Pancreas (tissue), 10 donors: ENCODE results near the gene ALAD. TPM values are rescaled to one million over a fixed set of nuclear protein-coding genes. Genes with fewer than 3 reads are reported as not detected.

ENCODE experiments used
- ATAC-seq, 4 donors: fragments of 200-7000 bp; cut with Tn5 transposase; one replicate each; pipeline versions ENCODE4 v1.8.0 to v1.9.1; 2020; ENCODE audit warnings: mild to moderate bottlenecking in 4 of 4, moderate library complexity in 4 of 4
- DNase-seq, 6 donors: peaks; one replicate each; pipeline ENCODE4 v3.0.0-alpha.2; 2020
- FAIRE-seq: peaks from 2 replicates; lab custom pipeline; 2012; peaks lifted over from hg19 to GRCh38; lab: Jason Lieb, UNC
- H3K27ac ChIP-seq, 4 donors: fragments of 200-600 bp; sonication (generic); 1 replicate in 3 of 4; 2 replicates in 1 of 4; pipeline versions ENCODE4 v1.5.0 to v1.8.0; 2020
- H3K27me3 ChIP-seq, 4 donors: fragments of 200-600 bp; one replicate each; pipeline ENCODE4 v1.8.0; 2021
- H3K36me3 ChIP-seq, 3 donors: fragments of 200-600 bp; sonication (generic) in 1 of 3; one replicate each; pipeline versions ENCODE4 v1.5.0 to v1.8.0; 2020 to 2021
- H3K4me1 ChIP-seq, 3 donors: fragments of 200-600 bp; one replicate each; pipeline ENCODE4 v1.8.0; 2021
- H3K4me3 ChIP-seq, 4 donors: fragments of 200-600 bp; sonication (generic) in 2 of 4; one replicate each; pipeline versions ENCODE4 v1.5.0 to v1.8.0; 2020 to 2021
- H3K9me3 ChIP-seq, 4 donors: fragments of 200-600 bp; one replicate each; pipeline ENCODE4 v1.8.0; 2021
- CTCF ChIP-seq, 4 donors: fragments of 200-600 bp; sonication (generic) in 3 of 4; IDR thresholded peaks; one replicate each; pipeline versions ENCODE4 v1.5.0 to v1.8.0; 2021; ENCODE audit warnings: antibody characterized with exemption in 4 of 4
- WGBS, 2 donors: extraction: QIAGEN DNeasy Blood & Tissue Kit; methylation state at CpG; one replicate each; pipeline ENCODE4 v1.1.7; 2013; 5-methylcytosine and 5-hydroxymethylcytosine counted together
- intact Hi-C, 3 donors: fragments of 100-400 bp; cut with DNase I; formaldehyde crosslinking; loops; one replicate each; pipeline versions ENCODE4 v1.11.1 to v1.14.2; 2022
- polyA plus RNA-seq, 2 donors: library from polyadenylated mRNA; stranded (reverse); fragments of 200-250 nt; gene quantifications; one replicate each; pipeline ENCODE4 v1.2.3, GENCODE V29; 2013
- total RNA-seq, 6 donors: library from RNA; stranded (reverse); fragmentation: NEBNext Ultra II Directional in 4 of 6; extraction: Animal tissue kit (Norgen Biotek cat#: 25700) in 4 of 6; gene quantifications; one replicate each; pipeline versions ENCODE4 v1.2.1 to v1.2.4, GENCODE V29; 2021 to 2023
- donor health status: healthy with polysubstance abuse.
- donor health status: DM: no; HTN: no; CAD: no; lungs with moderate emphysema.
- donor health status: DM: no; HTN: no; CAD: no.
- donor health status: control.
- donor health status: control.
- donor health status: Bipolar disorder and iron deficiency.
- donor health status: DM: yes; HTN: yes; CAD: no.
- donor health status: DM: no; HTN: no; CAD: no.
- donor health status: DM: no; HTN: no; CAD: no.
- donor health status: DM: yes; HTN: yes; CAD: no.

ALAD gene
- total and polyA plus RNA-seq, 8 donors: 35.7 to 60.3 (median 44.9) TPM

- Histone ChIP-seq H3K9me3 (no peaks in the 10 kb centered on the region), H3K4me1 (peaks cover 33 to 52% (median 50%) of the 10 kb centered on the region in 3 donors), H3K27me3 (no peaks in the 10 kb centered on the region), H3K4me3 (no peak overlapping the region), H3K36me3 (peaks cover 0 to 15% (median 0%) of the 10 kb centered on the region in 3 donors), H3K27ac (peak overlapping the region in 1 of 4 donors; percentile 35)
- peak in 2 of 6 donors; percentile 65 to 77 for DNase-seq
- whole genome bisulfite sequencing, 2 donors: 59 to 63% methylated on average over 24 of the region's 24 CpGs
- FAIRE-seq: no peak
- intact Hi-C loops: no loop called here
- no peak for TF ChIP-seq CTCF (IDR thresholded peaks at IDR 0.05)
- no peak for ATAC-seq
These were observed 27.2 kb downstream of the ALAD start for GRCh38 chr9:113373676-113374392.

GRCh38 chr9:113373256-113373655 lies 27.8 kb downstream of the ALAD start:
- peaks cover 0 to 15% (median 0%) of the 10 kb centered on the region in 3 donors for H3K36me3 ChIP-seq
- no peaks in the 10 kb centered on the region for H3K27me3 ChIP-seq
- intact Hi-C loops: no loop called here
- no peak for DNase-seq
- no peak for TF ChIP-seq CTCF (IDR thresholded peaks at IDR 0.05)
- peaks cover 27 to 48% (median 44%) of the 10 kb centered on the region in 3 donors for H3K4me1 ChIP-seq
- H3K4me3 ChIP-seq: no peak overlapping the region
- no peaks in the 10 kb centered on the region for H3K9me3 ChIP-seq
- no peak for ATAC-seq
- no peak for FAIRE-seq
- peak overlapping the region in 1 of 4 donors; percentile 35 for H3K27ac ChIP-seq
- 34 to 46% methylated on average over 3 of the region's 3 CpGs for WGBS, 2 donors

GRCh38 chr9:113372059-113372458 lies 29.0 kb downstream of the ALAD start:
- Histone ChIP-seq H3K27ac (peak overlapping the region in 1 of 4 donors; percentile 4), H3K9me3 (no peaks in the 10 kb centered on the region), H3K27me3 (no peaks in the 10 kb centered on the region), H3K36me3 (peaks cover 0 to 15% (median 0%) of the 10 kb centered on the region in 3 donors), H3K4me3 (no peak overlapping the region), H3K4me1 (peaks cover 27 to 38% (median 36%) of the 10 kb centered on the region in 3 donors)
- intact Hi-C loops: no loop called here
- no peak for ATAC-seq
- DNase-seq: no peak
- 72 to 75% methylated on average over 5 of the region's 5 CpGs for WGBS, 2 donors
- FAIRE-seq: no peak
- no peak for TF ChIP-seq CTCF (IDR thresholded peaks at IDR 0.05)

GRCh38 chr9:113370806-113371325 lies 30.2 kb downstream of the ALAD start:
- H3K9me3 ChIP-seq: no peaks in the 10 kb centered on the region
- H3K27ac ChIP-seq: peak overlapping the region in 3 of 4 donors; percentile 18 to 51 (median 41)
- DNase-seq (peak in 4 of 6 donors; percentile 41 to 64 (median 58)), FAIRE-seq (no peak), ATAC-seq (peak in 2 of 4 donors; percentile 7 to 18)
- 29 to 44% methylated on average over 8 of the region's 8 CpGs for WGBS, 2 donors
- H3K4me3 ChIP-seq: no peak overlapping the region
- H3K27me3 ChIP-seq: no peaks in the 10 kb centered on the region
- TF ChIP-seq CTCF (IDR thresholded peaks at IDR 0.05): no peak
- peaks cover 27 to 38% (median 36%) of the 10 kb centered on the region in 3 donors for H3K4me1 ChIP-seq
- peaks cover 0 to 15% (median 0%) of the 10 kb centered on the region in 3 donors for H3K36me3 ChIP-seq
- intact Hi-C loops: no loop called here

- no peak for ATAC-seq
These were observed 31.3 kb downstream of the ALAD start for GRCh38 chr9:113369855-113370140.

More at GRCh38 chr9:113369855-113370140, 31.3 kb downstream of the ALAD start:
- TF ChIP-seq CTCF (IDR thresholded peaks at IDR 0.05): no peak
- 49 to 59% methylated on average over 11 of the region's 11 CpGs for WGBS, 2 donors
- no peaks in the 10 kb centered on the region for H3K9me3 ChIP-seq
- peaks cover 0 to 15% (median 0%) of the 10 kb centered on the region in 3 donors for H3K36me3 ChIP-seq
- FAIRE-seq (no peak), DNase-seq (no peak)
- peak overlapping the region in 2 of 4 donors; percentile 39 to 45 for H3K27ac ChIP-seq
- no peaks in the 10 kb centered on the region for H3K27me3 ChIP-seq
- H3K4me1 ChIP-seq: peaks cover 27 to 33% (median 33%) of the 10 kb centered on the region in 3 donors
- H3K4me3 ChIP-seq: no peak overlapping the region
- intact Hi-C loops: no loop called here
